PFSK-1 (cell line): ENCODE data around the gene PDE3B.

Experiments used
- POLR2AphosphoS5 ChIP-seq: IDR thresholded peaks from 2 replicates; pipeline ENCODE4 v1.6.1; 2012; ENCODE audit warnings: low read depth, mild to moderate bottlenecking, control low read depth, low read length, moderate library complexity
- REST ChIP-seq, 2 experiments: IDR thresholded peaks; 2 replicates each; pipeline versions ENCODE4 v1.6.1 to v1.8.0; 2011 to 2012; ENCODE audit warnings: low read depth in 2 of 2, low read length in 2 of 2, control low read depth in 1 of 2, inconsistent platforms in 1 of 2, mild to moderate bottlenecking in 1 of 2, moderate library complexity in 1 of 2; ENCODE audit not compliant: insufficient read depth in 1 of 2
- SIN3A ChIP-seq: IDR thresholded peaks from 2 replicates; pipeline ENCODE4 v1.6.1; 2012; ENCODE audit warnings: mild to moderate bottlenecking, low read length, moderate library complexity, borderline replicate concordance; ENCODE audit not compliant: insufficient read depth
- TAF1 ChIP-seq: IDR thresholded peaks from 2 replicates; pipeline ENCODE4 v1.6.1; 2012; ENCODE audit warnings: low read length, control low read depth, borderline replicate concordance; ENCODE audit not compliant: insufficient read depth

- no peak for TF ChIP-seq REST (IDR thresholded peaks at IDR 0.05; ENCODE audit: insufficient read depth in 1 of 2, low read depth in 2 of 2, low read length in 2 of 2)
- TF ChIP-seq POLR2AphosphoS5, result no peak
- no peak for TF ChIP-seq SIN3A
- TF ChIP-seq TAF1, result no peak
These were observed 241.2 kb downstream of the PDE3B start for GRCh38 chr11:14884667-14885273.
